B cell (primary cell): ENCODE results near the gene EGFLAM. TPM values are rescaled to one million over a fixed set of nuclear protein-coding genes. Genes with fewer than 3 reads are reported as not detected.

ENCODE experiments used
- ATAC-seq: fragments of 200-7000 bp; cut with Tn5 transposase; one replicate; pipeline ENCODE4 v1.10.0; 2021; ENCODE audit warnings: low read depth, mild to moderate bottlenecking, moderate number of reproducible peaks, moderate library complexity
- CTCF ChIA-PET: fragments of 350-600 bp; sonication (Branson Sonifier 250); formaldehyde crosslinking; loops from one replicate; lab custom pipeline; 2021; ENCODE audit warnings: antibody characterized with exemption, inconsistent platforms; lab: Charles Lee
- POLR2A ChIA-PET: fragments of 350-600 bp; sonication (Branson Sonifier 250); formaldehyde crosslinking; loops from one replicate; lab custom pipeline; 2021; ENCODE audit warnings: antibody characterized with exemption; lab: Charles Lee
- DNase-seq: peaks from one replicate; pipeline ENCODE4 v3.0.0; 2013
- H2AFZ ChIP-seq: 2 replicates; pipeline ENCODE4 v1.6.1; 2012; ENCODE audit warnings: mild to moderate bottlenecking, low read depth, low read length; ENCODE audit not compliant: insufficient read depth, poor library complexity, severe bottlenecking
- H3K27ac ChIP-seq, 2 donors: 1 replicate in 1 of 2; 2 replicates in 1 of 2; pipeline ENCODE4 v1.5.1; 2012 to 2013; ENCODE audit warnings: low read length in 2 of 2, mild to moderate bottlenecking in 2 of 2, moderate library complexity in 1 of 2
- H3K27me3 ChIP-seq, 4 experiments: fragments of 200-600 bp in 1 of 4; sonication (generic) in 1 of 4; replicated peaks in 1 of 4; 1 replicate in 2 of 4; 2 replicates in 2 of 4; pipeline versions ENCODE4 v1.6.1 to v1.7.0; 2013 to 2016; ENCODE audit warnings: low read length in 3 of 4, mild to moderate bottlenecking in 2 of 4, mixed read lengths in 1 of 4, moderate library complexity in 1 of 4; ENCODE audit not compliant: insufficient read depth in 4 of 4, control insufficient read depth in 3 of 4; ENCODE audit errors: control extremely low read depth in 1 of 4
- H3K36me3 ChIP-seq, 2 experiments: replicated peaks in 1 of 2; 1 replicate in 1 of 2; 2 replicates in 1 of 2; pipeline versions ENCODE4 v1.6.1 to v1.7.1; 2013; ENCODE audit warnings: low read length in 1 of 2; ENCODE audit not compliant: insufficient read depth in 2 of 2, control insufficient read depth in 1 of 2; ENCODE audit errors: control extremely low read depth in 1 of 2, extremely low read depth in 1 of 2
- H3K4me1 ChIP-seq, 2 donors: fragments of 200-600 bp in 1 of 2; sonication (generic) in 1 of 2; 1 replicate in 1 of 2; 2 replicates in 1 of 2; pipeline versions ENCODE4 v1.5.1 to v1.6.1; 2013 to 2017; ENCODE audit warnings: low read length in 2 of 2; ENCODE audit not compliant: control insufficient read depth in 2 of 2, insufficient read depth in 2 of 2
- H3K4me2 ChIP-seq: replicated peaks from 2 replicates; pipeline ENCODE3; 2012; ENCODE audit warnings: mild to moderate bottlenecking, low read depth, low read length; ENCODE audit not compliant: poor library complexity, severe bottlenecking
- H3K4me3 ChIP-seq, 5 experiments: fragments of 200-600 bp in 1 of 5; sonication (generic) in 1 of 5; 1 replicate in 3 of 5; 2 replicates in 2 of 5; pipeline versions ENCODE4 v1.5.1 to v1.7.0; 2011 to 2016; ENCODE audit warnings: low read length in 4 of 5, mild to moderate bottlenecking in 4 of 5, low read depth in 2 of 5, control low read depth in 1 of 5, moderate library complexity in 1 of 5; ENCODE audit not compliant: insufficient read depth in 1 of 5; ENCODE audit errors: control extremely low read depth in 1 of 5, extremely low read depth in 1 of 5
- H3K79me2 ChIP-seq: fragments of 200-600 bp; sonication (generic); one replicate; pipeline ENCODE4 v1.6.0; 2016; ENCODE audit warnings: low read length; ENCODE audit not compliant: control insufficient read depth, insufficient read depth
- H3K9ac ChIP-seq: fragments of 200-600 bp; sonication (generic); 2 replicates; pipeline ENCODE4 v1.6.1; 2017; ENCODE audit warnings: mild to moderate bottlenecking, low read length, moderate library complexity
- H3K9me3 ChIP-seq, 3 donors: one replicate each; pipeline versions ENCODE4 v1.6.1 to v1.7.1; 2013; ENCODE audit warnings: low read length in 2 of 3; ENCODE audit not compliant: control insufficient read depth in 2 of 3, insufficient read depth in 1 of 3; ENCODE audit errors: control extremely low read depth in 1 of 3
- H4K20me1 ChIP-seq: 2 replicates; pipeline ENCODE4 v1.6.0; 2012; ENCODE audit warnings: mild to moderate bottlenecking, low read length; ENCODE audit not compliant: insufficient read depth, control insufficient read depth, poor library complexity, severe bottlenecking
- H3K27ac Mint-ChIP-seq: one replicate; pipeline ENCODE4 v1.8.0; 2021; ENCODE audit warnings: mixed read lengths
- H3K27me3 Mint-ChIP-seq: one replicate; pipeline ENCODE4 v1.8.0; 2021; ENCODE audit warnings: mixed read lengths
- H3K4me1 Mint-ChIP-seq: one replicate; pipeline ENCODE4 v1.8.0; 2021; ENCODE audit warnings: mixed read lengths
- H3K4me3 Mint-ChIP-seq: one replicate; pipeline ENCODE4 v1.8.0; 2021; ENCODE audit warnings: mixed read lengths
- H3K9me3 Mint-ChIP-seq: one replicate; pipeline ENCODE4 v1.8.0; 2022; ENCODE audit warnings: mixed read lengths; ENCODE audit not compliant: insufficient read depth
- EZH2 ChIP-seq: IDR thresholded peaks from 2 replicates; pipeline ENCODE4 v1.6.1; 2012; ENCODE audit warnings: borderline replicate concordance, low read depth, mild to moderate bottlenecking, moderate library complexity, low read length; ENCODE audit not compliant: insufficient read depth, poor library complexity, severe bottlenecking
- WGBS: methylation state at CpG from one replicate; pipeline ENCODE4 v1.1.5; 2013; ENCODE audit warnings: missing lambda C conversion rate; ENCODE audit not compliant: insufficient coverage; 5-methylcytosine and 5-hydroxymethylcytosine counted together
- intact Hi-C: fragments of 100-400 bp; cut with micrococcal nuclease; formaldehyde crosslinking; loops from one replicate; pipeline ENCODE4 v1.10.0; 2022
- polyA plus RNA-seq: library from polyadenylated mRNA; depleted of rRNA; stranded (reverse); fragments of >200 nt; gene quantifications from 2 replicates; pipeline ENCODE4 v1.2.3, GENCODE V29; 2012
- small RNA-seq: library from RNA; depleted of rRNA; stranded (forward); fragments of <200 nt; gene quantifications from one replicate; pipeline ENCODE3, GENCODE V24; 2012; ENCODE audit warnings: low replicate concordance, low read depth; ENCODE audit not compliant: insufficient read length
- total RNA-seq, 2 donors: library from RNA; stranded (reverse); fragments of 120-200 nt in 1 of 2; gene quantifications; 1 replicate in 1 of 2; 2 replicates in 1 of 2; pipeline versions ENCODE4 v1.2.3 to v1.2.4, GENCODE V29; 2013 to 2022
- TF ChIP-seq, protein P1 (sequence below): fragments of 200-600 bp; IDR thresholded peaks from one replicate; pipeline ENCODE4 v1.8.0; 2022; ENCODE audit warnings: antibody characterized with exemption, mild to moderate bottlenecking

EGFLAM gene
- total and polyA plus RNA-seq, 2 donors (not counting 1 experiment from before 2014, with no cell fraction given): not detected

DNA sequence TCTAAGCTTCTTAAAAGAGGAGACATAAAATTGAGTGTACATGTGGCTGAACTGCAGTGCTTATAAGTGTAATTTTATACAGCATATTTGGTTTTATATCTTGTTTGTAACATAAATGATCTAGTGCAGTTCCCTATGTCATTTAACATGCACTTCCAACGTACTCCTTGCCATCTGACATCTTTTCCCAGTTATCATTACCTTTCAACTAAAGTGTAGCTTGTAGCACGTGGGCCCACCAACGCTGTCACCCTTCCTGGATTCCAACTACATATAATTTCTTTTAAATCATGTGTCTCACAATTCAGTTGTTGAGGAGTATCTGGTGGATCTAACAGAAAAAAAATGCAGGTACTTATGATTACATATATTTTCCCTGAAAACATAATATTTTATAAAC lies 247.9 kb downstream of the EGFLAM start:
- POLR2A ChIA-PET: no interaction called here
- CTCF ChIA-PET: no interaction called here
- peaks cover 0 to 8% (median 0%) of the 10 kb centered on the region in 4 experiments for H3K27me3 ChIP-seq
- H4K20me1 ChIP-seq: no peaks in the 10 kb centered on the region
- intact Hi-C loops: no loop called here
- no peak overlapping the region for H3K4me3 ChIP-seq
- no peaks in the 10 kb centered on the region for H3K4me1 ChIP-seq
- Mint-ChIP-seq H3K4me3 (no peak overlapping the region), H3K27ac (no peak overlapping the region), H3K4me1 (no peaks in the 10 kb centered on the region), H3K27me3 (peaks cover 20% of the 10 kb centered on the region), H3K9me3 (no peaks in the 10 kb centered on the region)
- no peak overlapping the region for H3K27ac ChIP-seq
- 80% methylated on average over 1 of the region's 3 CpGs for WGBS
- DNase-seq (no peak), ATAC-seq (no peak)
- no peak overlapping the region for H2AFZ ChIP-seq
- no peak for TF ChIP-seq EZH2
- TF ChIP-seq, protein P1, sequence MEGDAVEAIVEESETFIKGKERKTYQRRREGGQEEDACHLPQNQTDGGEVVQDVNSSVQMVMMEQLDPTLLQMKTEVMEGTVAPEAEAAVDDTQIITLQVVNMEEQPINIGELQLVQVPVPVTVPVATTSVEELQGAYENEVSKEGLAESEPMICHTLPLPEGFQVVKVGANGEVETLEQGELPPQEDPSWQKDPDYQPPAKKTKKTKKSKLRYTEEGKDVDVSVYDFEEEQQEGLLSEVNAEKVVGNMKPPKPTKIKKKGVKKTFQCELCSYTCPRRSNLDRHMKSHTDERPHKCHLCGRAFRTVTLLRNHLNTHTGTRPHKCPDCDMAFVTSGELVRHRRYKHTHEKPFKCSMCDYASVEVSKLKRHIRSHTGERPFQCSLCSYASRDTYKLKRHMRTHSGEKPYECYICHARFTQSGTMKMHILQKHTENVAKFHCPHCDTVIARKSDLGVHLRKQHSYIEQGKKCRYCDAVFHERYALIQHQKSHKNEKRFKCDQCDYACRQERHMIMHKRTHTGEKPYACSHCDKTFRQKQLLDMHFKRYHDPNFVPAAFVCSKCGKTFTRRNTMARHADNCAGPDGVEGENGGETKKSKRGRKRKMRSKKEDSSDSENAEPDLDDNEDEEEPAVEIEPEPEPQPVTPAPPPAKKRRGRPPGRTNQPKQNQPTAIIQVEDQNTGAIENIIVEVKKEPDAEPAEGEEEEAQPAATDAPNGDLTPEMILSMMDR: no peak
- H3K79me2 ChIP-seq: no peaks in the 10 kb centered on the region
- no peaks in the 10 kb centered on the region for H3K9me3 ChIP-seq
- H3K9ac ChIP-seq: no peak overlapping the region
- H3K4me2 ChIP-seq: no peak overlapping the region
- H3K36me3 ChIP-seq: no peaks in the 10 kb centered on the region

DNA sequence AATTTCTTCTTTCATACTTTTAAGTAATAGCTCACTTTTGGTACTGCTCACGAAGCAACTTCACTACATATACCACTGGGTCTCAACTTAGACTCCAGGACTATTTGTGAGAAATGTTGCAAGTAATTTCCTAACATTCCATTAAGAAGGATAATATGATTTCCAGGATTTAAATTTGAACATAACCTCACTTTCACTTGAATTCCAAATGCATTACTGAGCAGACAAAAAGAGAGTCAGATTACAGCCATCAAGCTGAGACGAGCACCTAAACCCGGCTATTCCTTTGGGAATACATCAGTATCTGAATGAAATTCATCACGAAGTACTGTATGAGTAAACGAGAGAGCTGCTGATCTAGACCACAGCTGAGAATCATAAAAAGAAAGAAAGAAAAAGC lies 250.8 kb downstream of the EGFLAM start:
- H4K20me1 ChIP-seq: no peaks in the 10 kb centered on the region
- ATAC-seq (no peak), DNase-seq (no peak)
- H3K79me2 ChIP-seq: no peaks in the 10 kb centered on the region
- no peak overlapping the region for H3K4me3 ChIP-seq
- no peak for TF ChIP-seq EZH2
- TF ChIP-seq, protein P1: no peak
- Mint-ChIP-seq H3K27ac (no peak overlapping the region), H3K4me3 (no peak overlapping the region), H3K27me3 (peaks cover 27% of the 10 kb centered on the region), H3K4me1 (no peaks in the 10 kb centered on the region), H3K9me3 (no peaks in the 10 kb centered on the region)
- H3K36me3 ChIP-seq: no peaks in the 10 kb centered on the region
- intact Hi-C loops: no loop called here
- ChIA-PET POLR2A (no interaction called here), CTCF (no interaction called here)
- no peak overlapping the region for H2AFZ ChIP-seq
- 100% methylated on average over 2 of the region's 5 CpGs for WGBS
- no peak overlapping the region for H3K4me2 ChIP-seq
- peaks cover 0 to 8% (median 4%) of the 10 kb centered on the region in 4 experiments for H3K27me3 ChIP-seq
- no peak overlapping the region for H3K27ac ChIP-seq
- H3K9me3 ChIP-seq: no peaks in the 10 kb centered on the region
- H3K4me1 ChIP-seq: no peaks in the 10 kb centered on the region
- H3K9ac ChIP-seq: no peak overlapping the region

Small RNAs within 50 kb of the gene (small RNA-seq; reads per million reads assigned to genes)
- gene AC091839.1: not detected
